H9 (cell line): ENCODE data around the gene MAGI3. TPM values are rescaled to one million over a fixed set of nuclear protein-coding genes. Genes with fewer than 3 reads are reported as not detected.

Experiments used
- DNase-seq: peaks from one replicate; pipeline ENCODE4 v3.0.0-alpha.2; 2017
- H2AFZ ChIP-seq: one replicate; pipeline ENCODE4 v1.6.1; 2013; ENCODE audit warnings: mild to moderate bottlenecking, low read length, control low read depth, moderate library complexity
- H2AK5ac ChIP-seq: 2 replicates; pipeline ENCODE4 v1.6.1; 2013; ENCODE audit warnings: low read length, control low read depth, mixed read lengths; ENCODE audit not compliant: insufficient read length
- H2BK120ac ChIP-seq: one replicate; pipeline ENCODE4 v1.6.1; 2013; ENCODE audit warnings: low read depth, mild to moderate bottlenecking, low read length, control low read depth, inconsistent platforms; ENCODE audit not compliant: poor library complexity, severe bottlenecking
- H2BK12ac ChIP-seq: 2 replicates; pipeline ENCODE4 v1.6.1; 2013; ENCODE audit warnings: low read length, control low read depth, mixed read lengths, low read depth; ENCODE audit not compliant: insufficient read length
- H2BK15ac ChIP-seq: 2 replicates; pipeline ENCODE4 v1.6.1; 2013; ENCODE audit warnings: low read depth, low read length, control low read depth
- H2BK20ac ChIP-seq: one replicate; pipeline ENCODE4 v1.6.1; 2013; ENCODE audit warnings: low read depth, mild to moderate bottlenecking, low read length, control low read depth, inconsistent platforms; ENCODE audit not compliant: poor library complexity, severe bottlenecking
- H2BK5ac ChIP-seq: 2 replicates; pipeline ENCODE4 v1.6.1; 2013; ENCODE audit warnings: low read length, control low read depth, mixed read lengths; ENCODE audit not compliant: insufficient read length
- H3K14ac ChIP-seq: 2 replicates; pipeline ENCODE4 v1.6.1; 2013; ENCODE audit warnings: low read length, control low read depth; ENCODE audit not compliant: insufficient read depth
- H3K18ac ChIP-seq: 2 replicates; pipeline ENCODE4 v1.6.1; 2013; ENCODE audit warnings: low read depth, mild to moderate bottlenecking, mixed read lengths, low read length, control low read depth; ENCODE audit not compliant: insufficient read length
- H3K23ac ChIP-seq: 2 replicates; pipeline ENCODE4 v1.6.1; 2013; ENCODE audit warnings: low read length, control low read depth, mixed read lengths, low read depth; ENCODE audit not compliant: insufficient read length
- H3K23me2 ChIP-seq: 2 replicates; pipeline ENCODE4 v1.6.1; 2013; ENCODE audit warnings: low read depth, mild to moderate bottlenecking, mixed read lengths, low read length, control low read depth; ENCODE audit not compliant: insufficient read length, poor library complexity, severe bottlenecking
- H3K27ac ChIP-seq: 2 replicates; pipeline ENCODE4 v1.5.1; 2013; ENCODE audit warnings: low read length, control low read depth, mixed read lengths, low read depth; ENCODE audit not compliant: insufficient read length
- H3K27me3 ChIP-seq: 2 replicates; pipeline ENCODE4 v1.6.1; 2013; ENCODE audit warnings: low read length, control low read depth, inconsistent platforms; ENCODE audit not compliant: insufficient read depth
- H3K4ac ChIP-seq: 2 replicates; pipeline ENCODE4 v1.6.1; 2013; ENCODE audit warnings: low read depth, mild to moderate bottlenecking, control low read depth, inconsistent platforms, low read length, moderate library complexity
- H3K4me1 ChIP-seq: 2 replicates; pipeline ENCODE4 v1.6.1; 2013; ENCODE audit warnings: low read length, control low read depth, inconsistent platforms; ENCODE audit not compliant: insufficient read depth
- H3K4me2 ChIP-seq: 2 replicates; pipeline ENCODE4 v1.6.1; 2013; ENCODE audit warnings: low read length, control low read depth, mixed read lengths; ENCODE audit not compliant: insufficient read length, insufficient read depth
- H3K56ac ChIP-seq: 2 replicates; pipeline ENCODE4 v1.6.1; 2013; ENCODE audit warnings: low read depth, mild to moderate bottlenecking, mixed read lengths, low read length, control low read depth; ENCODE audit not compliant: insufficient read length
- H3K79me1 ChIP-seq: 2 replicates; pipeline ENCODE4 v1.6.1; 2013; ENCODE audit warnings: low read depth, mild to moderate bottlenecking, moderate library complexity, low read length, control low read depth, inconsistent platforms; ENCODE audit not compliant: insufficient read depth, poor library complexity, severe bottlenecking
- H3K79me2 ChIP-seq: 2 replicates; pipeline ENCODE4 v1.6.1; 2013; ENCODE audit warnings: low read length, control low read depth, inconsistent platforms; ENCODE audit not compliant: insufficient read depth
- H3K9ac ChIP-seq: 2 replicates; pipeline ENCODE4 v1.6.1; 2013; ENCODE audit warnings: low read length, control low read depth, mixed read lengths; ENCODE audit not compliant: insufficient read length; ENCODE audit errors: extremely low read depth
- H3K9me3 ChIP-seq: one replicate; pipeline ENCODE4 v1.6.1; 2013; ENCODE audit warnings: low read depth, low read length, inconsistent platforms; ENCODE audit not compliant: control insufficient read depth
- H3T11ph ChIP-seq: one replicate; pipeline ENCODE4 v1.6.1; 2013; ENCODE audit warnings: mild to moderate bottlenecking, low read length, control low read depth, inconsistent platforms
- H4K20me1 ChIP-seq: one replicate; pipeline ENCODE4 v1.6.1; 2013; ENCODE audit not compliant: control insufficient read depth, insufficient read length, insufficient read depth
- H4K5ac ChIP-seq: 2 replicates; pipeline ENCODE4 v1.6.1; 2013; ENCODE audit warnings: low read depth, mild to moderate bottlenecking, mixed read lengths, low read length, control low read depth; ENCODE audit not compliant: insufficient read length
- H4K8ac ChIP-seq: replicated peaks from 2 replicates; pipeline ENCODE4 v1.6.1; 2013; ENCODE audit warnings: low read length, control low read depth, mixed read lengths, low read depth; ENCODE audit not compliant: insufficient read length
- H4K91ac ChIP-seq: 2 replicates; pipeline ENCODE4 v1.6.1; 2013; ENCODE audit warnings: low read depth, mild to moderate bottlenecking, moderate library complexity, mixed read lengths, low read length, control low read depth; ENCODE audit not compliant: insufficient read length
- H3K27ac Mint-ChIP-seq, 3 experiments: 2 replicates in 2 of 3; 3 replicates in 1 of 3; pipeline ENCODE4 v1.8.0; 2020 to 2021; ENCODE audit warnings: mixed read lengths in 3 of 3, mild to moderate bottlenecking in 1 of 3, moderate library complexity in 1 of 3
- H3K27me3 Mint-ChIP-seq: 2 replicates; pipeline ENCODE4 v1.8.0; 2021; ENCODE audit warnings: low read depth, mild to moderate bottlenecking, moderate library complexity, mixed read lengths
- H3K36me3 Mint-ChIP-seq, 3 experiments: 2 replicates in 2 of 3; 3 replicates in 1 of 3; pipeline ENCODE4 v1.8.0; 2020 to 2021; ENCODE audit warnings: low read depth in 3 of 3, mixed read lengths in 3 of 3; ENCODE audit not compliant: insufficient read depth in 1 of 3
- H3K4me1 Mint-ChIP-seq, 2 experiments: 2 replicates each; pipeline ENCODE4 v1.8.0; 2020; ENCODE audit warnings: mixed read lengths in 2 of 2
- H3K4me3 Mint-ChIP-seq, 2 experiments: 2 replicates in 1 of 2; 3 replicates in 1 of 2; pipeline ENCODE4 v1.8.0; 2020 to 2021; ENCODE audit warnings: mild to moderate bottlenecking in 2 of 2, mixed read lengths in 2 of 2, moderate library complexity in 1 of 2
- H3K9me3 Mint-ChIP-seq, 2 experiments: 2 replicates in 1 of 2; 3 replicates in 1 of 2; pipeline ENCODE4 v1.8.0; 2020; ENCODE audit warnings: mild to moderate bottlenecking in 2 of 2, mixed read lengths in 2 of 2, moderate library complexity in 1 of 2
- WGBS: extraction: QIAGEN DNeasy Blood & Tissue Kit; methylation state at CpG from one replicate; pipeline ENCODE4 v1.1.7; 2013; ENCODE audit warnings: missing lambda C conversion rate, low lambda C conversion rate, mixed read lengths; ENCODE audit not compliant: insufficient read length; ENCODE audit errors: extremely low coverage; 5-methylcytosine and 5-hydroxymethylcytosine counted together
- total RNA-seq: library from RNA; stranded (reverse); gene quantifications from 2 replicates; pipeline ENCODE4 v1.2.1, GENCODE V29; 2021
- TF ChIP-seq, protein P1 (sequence below): fragments of 200-600 bp; sonication (generic); conservative IDR thresholded peaks from 3 replicates; pipeline ENCODE4 v1.8.0; 2021; ENCODE audit warnings: antibody characterized with exemption, mild to moderate bottlenecking

Gene MAGI3
- total RNA-seq, 1 experiment from 2014 or later, result 8.2 TPM

DNA sequence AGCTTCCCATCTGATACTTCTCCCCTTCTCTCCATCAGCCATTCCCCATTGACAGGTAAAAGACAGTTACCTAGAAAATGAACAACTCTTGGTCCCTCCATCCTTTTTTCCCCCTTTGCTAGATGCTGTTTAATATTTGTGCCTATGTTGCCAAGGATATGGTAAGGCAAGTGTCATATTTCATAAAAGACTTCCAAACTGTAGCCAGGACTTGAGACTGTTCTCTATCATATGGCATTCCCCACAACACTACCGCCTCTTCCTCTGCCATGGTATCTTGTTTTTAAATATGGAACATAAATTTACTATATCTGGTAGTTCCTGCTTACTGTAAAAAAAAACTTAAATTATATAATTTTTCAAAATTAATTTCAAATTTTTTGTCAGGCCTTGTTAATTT lies 271.8 kb downstream of the MAGI3 start:
- no peak overlapping the region for H3K14ac ChIP-seq
- TF ChIP-seq, protein P1, sequence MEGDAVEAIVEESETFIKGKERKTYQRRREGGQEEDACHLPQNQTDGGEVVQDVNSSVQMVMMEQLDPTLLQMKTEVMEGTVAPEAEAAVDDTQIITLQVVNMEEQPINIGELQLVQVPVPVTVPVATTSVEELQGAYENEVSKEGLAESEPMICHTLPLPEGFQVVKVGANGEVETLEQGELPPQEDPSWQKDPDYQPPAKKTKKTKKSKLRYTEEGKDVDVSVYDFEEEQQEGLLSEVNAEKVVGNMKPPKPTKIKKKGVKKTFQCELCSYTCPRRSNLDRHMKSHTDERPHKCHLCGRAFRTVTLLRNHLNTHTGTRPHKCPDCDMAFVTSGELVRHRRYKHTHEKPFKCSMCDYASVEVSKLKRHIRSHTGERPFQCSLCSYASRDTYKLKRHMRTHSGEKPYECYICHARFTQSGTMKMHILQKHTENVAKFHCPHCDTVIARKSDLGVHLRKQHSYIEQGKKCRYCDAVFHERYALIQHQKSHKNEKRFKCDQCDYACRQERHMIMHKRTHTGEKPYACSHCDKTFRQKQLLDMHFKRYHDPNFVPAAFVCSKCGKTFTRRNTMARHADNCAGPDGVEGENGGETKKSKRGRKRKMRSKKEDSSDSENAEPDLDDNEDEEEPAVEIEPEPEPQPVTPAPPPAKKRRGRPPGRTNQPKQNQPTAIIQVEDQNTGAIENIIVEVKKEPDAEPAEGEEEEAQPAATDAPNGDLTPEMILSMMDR, result no peak
- H2AFZ ChIP-seq, result no peak overlapping the region
- no peaks in the 10 kb centered on the region for H4K20me1 ChIP-seq
- H3K4me1 Mint-ChIP-seq, result no peaks in the 10 kb centered on the region
- no peak overlapping the region for H2BK5ac ChIP-seq
- no peaks in the 10 kb centered on the region for H3K9me3 Mint-ChIP-seq
- H4K5ac ChIP-seq, result no peak overlapping the region
- H3T11ph ChIP-seq, result no peak overlapping the region
- no peak overlapping the region for H2BK20ac ChIP-seq
- no peak for DNase-seq
- WGBS, result no CpG with 5 or more reads among the region's 1 CpG
- H3K79me2 ChIP-seq, result no peaks in the 10 kb centered on the region
- no peak overlapping the region for H3K56ac ChIP-seq
- no peak overlapping the region for H3K18ac ChIP-seq
- no peak overlapping the region for H3K4ac ChIP-seq
- no peak overlapping the region for H3K27ac Mint-ChIP-seq
- H2BK12ac ChIP-seq, result no peak overlapping the region
- H2BK15ac ChIP-seq, result no peak overlapping the region
- H3K23me2 ChIP-seq, result no peaks in the 10 kb centered on the region
- no peaks in the 10 kb centered on the region for H3K9me3 ChIP-seq
- no peak overlapping the region for H3K4me3 Mint-ChIP-seq
- H3K9ac ChIP-seq, result no peak overlapping the region
- H3K27me3 ChIP-seq, result no peaks in the 10 kb centered on the region
- no peak overlapping the region for H2AK5ac ChIP-seq
- H3K79me1 ChIP-seq, result no peaks in the 10 kb centered on the region
- peaks cover 0 to 2% (median 0%) of the 10 kb centered on the region in 3 experiments; a peak in 1 of 7 replicates for H3K36me3 Mint-ChIP-seq
- H2BK120ac ChIP-seq, result no peak overlapping the region
- no peak overlapping the region for H4K8ac ChIP-seq
- H3K4me1 ChIP-seq, result no peaks in the 10 kb centered on the region
- H3K4me2 ChIP-seq, result no peak overlapping the region
- H4K91ac ChIP-seq, result no peak overlapping the region
- no peak overlapping the region for H3K23ac ChIP-seq
- no peak overlapping the region for H3K27ac ChIP-seq
- no peaks in the 10 kb centered on the region for H3K27me3 Mint-ChIP-seq
